Measurements from ENCODE around the gene ANO3. TPM values are rescaled to one million over a fixed set of nuclear protein-coding genes. Genes with fewer than 3 reads are reported as not detected.

ANO3 gene
- total RNA-seq, 1 donor from 2014 or later = 0.27 TPM

- DNase-seq = no peak
Measured at GRCh38 chr11:26418386-26418912, 86.5 kb downstream of the ANO3 start.

GRCh38 chr11:26420331-26420730 is 88.4 kb downstream of the ANO3 start:
- ATAC-seq = no peak
- Histone ChIP-seq H3K36me3 (no peaks in the 10 kb centered on the region), H3K27me3 (ENCODE audit: low read depth) (no peaks in the 10 kb centered on the region), H3K4me1 (no peaks in the 10 kb centered on the region), H3K4me3 (no peak overlapping the region), H3K9me3 (no peaks in the 10 kb centered on the region), H3K27ac (no peak overlapping the region)
- TF ChIP-seq CTCF (IDR thresholded peaks at IDR 0.05) = no peak
- DNase-seq = no peak
- intact Hi-C loops (cut with DNase I) = no loop called here

More at GRCh38 chr11:26418386-26418912, 86.5 kb downstream of the ANO3 start:
- H3K4me1 ChIP-seq = no peaks in the 10 kb centered on the region
- no peak for ATAC-seq
- no peaks in the 10 kb centered on the region for H3K27me3 ChIP-seq (ENCODE audit: low read depth)
- no peak overlapping the region for H3K4me3 ChIP-seq
- intact Hi-C loops (cut with DNase I) = no loop called here
- no peak overlapping the region for H3K27ac ChIP-seq
- TF ChIP-seq CTCF (IDR thresholded peaks at IDR 0.05) = no peak
- no peaks in the 10 kb centered on the region for H3K9me3 ChIP-seq
- H3K36me3 ChIP-seq = no peaks in the 10 kb centered on the region

GRCh38 chr11:26424255-26424654 is 92.3 kb downstream of the ANO3 start:
- ATAC-seq = no peak
- Histone ChIP-seq H3K27me3 (ENCODE audit: low read depth) (no peaks in the 10 kb centered on the region), H3K4me3 (no peak overlapping the region), H3K4me1 (no peaks in the 10 kb centered on the region), H3K9me3 (no peaks in the 10 kb centered on the region), H3K36me3 (no peaks in the 10 kb centered on the region), H3K27ac (no peak overlapping the region)
- intact Hi-C loops (cut with DNase I) = no loop called here
- TF ChIP-seq CTCF (IDR thresholded peaks at IDR 0.05) = no peak
- DNase-seq = no peak

- no peaks in the 10 kb centered on the region for H3K9me3 ChIP-seq
- TF ChIP-seq CTCF (IDR thresholded peaks at IDR 0.05) = no peak
- H3K4me3 ChIP-seq = no peak overlapping the region
- no peaks in the 10 kb centered on the region for H3K27me3 ChIP-seq (ENCODE audit: low read depth)
- H3K27ac ChIP-seq = no peak overlapping the region
- no peaks in the 10 kb centered on the region for H3K36me3 ChIP-seq
- intact Hi-C loops (cut with DNase I) = no loop called here
- no peaks in the 10 kb centered on the region for H3K4me1 ChIP-seq
- no peak for DNase-seq
- ATAC-seq = no peak
Measured at GRCh38 chr11:26439854-26440253, 107.9 kb downstream of the ANO3 start.

GRCh38 chr11:26442131-26442530 is 110.2 kb downstream of the ANO3 start:
- ATAC-seq = no peak
- no peak for DNase-seq
- Histone ChIP-seq H3K4me1 (no peaks in the 10 kb centered on the region), H3K36me3 (no peaks in the 10 kb centered on the region), H3K27me3 (ENCODE audit: low read depth) (no peaks in the 10 kb centered on the region), H3K9me3 (no peaks in the 10 kb centered on the region), H3K4me3 (no peak overlapping the region), H3K27ac (no peak overlapping the region)
- no peak for TF ChIP-seq CTCF (IDR thresholded peaks at IDR 0.05)
- intact Hi-C loops (cut with DNase I) = no loop called here

- no peaks in the 10 kb centered on the region for H3K9me3 ChIP-seq
- intact Hi-C loops (cut with DNase I) = no loop called here
- no peak for ATAC-seq
Measured at GRCh38 chr11:26443617-26444016, 111.7 kb downstream of the ANO3 start.

More at GRCh38 chr11:26443617-26444016, 111.7 kb downstream of the ANO3 start:
- Histone ChIP-seq H3K27me3 (ENCODE audit: low read depth) (no peaks in the 10 kb centered on the region), H3K27ac (no peak overlapping the region), H3K4me1 (no peaks in the 10 kb centered on the region), H3K36me3 (no peaks in the 10 kb centered on the region), H3K4me3 (no peak overlapping the region)
- no peak for DNase-seq
- no peak for TF ChIP-seq CTCF (IDR thresholded peaks at IDR 0.05)
